HG02678 (cell line): ENCODE results near the gene ROBO1.

ENCODE experiments used
- ATAC-seq: cut with Tn5 transposase; IDR thresholded peaks from one replicate; pipeline ENCODE4 v1.9.1; 2021; ENCODE audit warnings: mild to moderate bottlenecking, moderate library complexity; ENCODE audit not compliant: unreplicated experiment

ROBO1 gene

GRCh38 chr3:78605178-78605577 is 1162.6 kb downstream of the ROBO1 start:
- ATAC-seq = no peak

GRCh38 chr3:78604341-78604740 is 1163.5 kb downstream of the ROBO1 start:
- ATAC-seq = no peak

- no peak for ATAC-seq
These were observed 1166.5 kb downstream of the ROBO1 start for GRCh38 chr3:78601249-78601648.

- ATAC-seq = no peak
These were observed 1178.0 kb downstream of the ROBO1 start for GRCh38 chr3:78589778-78590177.

- no peak for ATAC-seq
These were observed 1178.7 kb downstream of the ROBO1 start for GRCh38 chr3:78588906-78589621.

GRCh38 chr3:78580681-78581080 is 1187.1 kb downstream of the ROBO1 start:
- ATAC-seq = no peak

GRCh38 chr3:78571486-78571885 is 1196.3 kb downstream of the ROBO1 start:
- ATAC-seq = no peak

GRCh38 chr3:78570496-78570895 is 1197.3 kb downstream of the ROBO1 start:
- no peak for ATAC-seq

GRCh38 chr3:78569804-78570203 is 1198.0 kb downstream of the ROBO1 start:
- ATAC-seq = no peak

- no peak for ATAC-seq
These were observed 1202.1 kb downstream of the ROBO1 start for GRCh38 chr3:78565712-78566111.

- no peak for ATAC-seq
These were observed 1205.5 kb downstream of the ROBO1 start for GRCh38 chr3:78562328-78562727.
